Muscle of leg (tissue), 11 donors: ENCODE measurements around the gene SLC7A4. TPM values are rescaled to one million over a fixed set of nuclear protein-coding genes. Genes with fewer than 3 reads are reported as not detected.
"Not testable (repeated sequence)": the region's sequence is repeated elsewhere in the genome, so short reads cannot be mapped to it uniquely, and the experiment has no call there.

Experiments used
- DNase-seq: peaks from one replicate; pipeline ENCODE4 v3.0.0; 2013
- H3K27ac ChIP-seq: one replicate; pipeline ENCODE4 v1.5.1; 2013; ENCODE audit warnings: mild to moderate bottlenecking, low read length, control low read depth
- H3K27me3 ChIP-seq: one replicate; pipeline ENCODE4 v1.6.1; 2013; ENCODE audit warnings: low read length; ENCODE audit not compliant: control insufficient read depth, insufficient read depth
- H3K36me3 ChIP-seq: one replicate; pipeline ENCODE4 v1.6.1; 2013; ENCODE audit warnings: low read length; ENCODE audit not compliant: control insufficient read depth, insufficient read depth
- H3K4me1 ChIP-seq: one replicate; pipeline ENCODE4 v1.6.1; 2013; ENCODE audit warnings: low read length; ENCODE audit not compliant: control insufficient read depth, insufficient read depth
- H3K4me3 ChIP-seq: one replicate; pipeline ENCODE4 v1.5.1; 2013; ENCODE audit warnings: low read length, control low read depth
- H3K9me3 ChIP-seq: replicated peaks from 2 replicates; pipeline ENCODE4 v1.6.1; 2013; ENCODE audit warnings: low read depth, low read length; ENCODE audit not compliant: control insufficient read depth
- WGBS: methylation state at CpG from one replicate; pipeline ENCODE4 v1.1.5; 2013; ENCODE audit warnings: missing lambda C conversion rate; ENCODE audit not compliant: insufficient coverage; 5-methylcytosine and 5-hydroxymethylcytosine counted together
- polyA plus RNA-seq, 8 donors: library from polyadenylated mRNA; unstranded; fragments of 120-200 nt; gene quantifications; one replicate each; pipeline versions ENCODE4 v1.2.1 to v1.2.3, GENCODE V29; 2013; ENCODE audit warnings: inconsistent platforms in 1 of 8, low replicate concordance in 1 of 8; ENCODE audit not compliant: insufficient read length in 8 of 8, insufficient read depth in 1 of 8
- total RNA-seq: library from RNA; stranded (reverse); fragments of 120-200 nt; gene quantifications from one replicate; pipeline ENCODE4 v1.2.4, GENCODE V29; 2013

The SLC7A4 gene
- total and polyA plus RNA-seq, 9 donors: 0.13 to 2.5 (median 0.89) TPM

- H3K36me3 ChIP-seq: no peaks in the 10 kb centered on the region
- no peaks in the 10 kb centered on the region for H3K27me3 ChIP-seq
- H3K4me1 ChIP-seq: peaks cover 39% of the 10 kb centered on the region
- WGBS: 68% methylated on average over 4 of the region's 4 CpGs
- DNase-seq: no peak
- no peak overlapping the region for H3K27ac ChIP-seq
- no peak overlapping the region for H3K4me3 ChIP-seq
- H3K9me3 ChIP-seq: no peaks in the 10 kb centered on the region
Measured at GRCh38 chr22:21041937-21042336, 9.6 kb upstream of the SLC7A4 start.

GRCh38 chr22:21039158-21039557 lies 6.8 kb upstream of the SLC7A4 start:
- not testable (repeated sequence) for H3K4me3 ChIP-seq, H3K27ac ChIP-seq, H3K9me3 ChIP-seq, H3K27me3 ChIP-seq, H3K36me3 ChIP-seq, DNase-seq
- H3K4me1 ChIP-seq: peaks cover 18% of the 10 kb centered on the region
- no CpG with 5 or more reads among the region's 5 CpGs for WGBS

GRCh38 chr22:21038405-21038804 lies 6.0 kb upstream of the SLC7A4 start:
- peak; percentile 63 for DNase-seq
- no peaks in the 10 kb centered on the region for H3K9me3 ChIP-seq
- H3K27me3 ChIP-seq: peaks cover under 1% of the 10 kb centered on the region
- peaks cover 10% of the 10 kb centered on the region for H3K4me1 ChIP-seq
- WGBS: no CpG with 5 or more reads among the region's 2 CpGs
- no peak overlapping the region for H3K27ac ChIP-seq
- H3K36me3 ChIP-seq: no peaks in the 10 kb centered on the region
- H3K4me3 ChIP-seq: no peak overlapping the region

- Histone ChIP-seq H3K9me3 (no peaks in the 10 kb centered on the region), H3K27me3 (peaks cover 21% of the 10 kb centered on the region), H3K4me1 (peaks cover 22% of the 10 kb centered on the region), H3K4me3 (no peak overlapping the region), H3K36me3 (no peaks in the 10 kb centered on the region), H3K27ac (no peak overlapping the region)
- no peak for DNase-seq
- no CpG with 5 or more reads among the region's 3 CpGs for WGBS
Measured at GRCh38 chr22:21034989-21035388, 2.6 kb upstream of the SLC7A4 start.

- no CpG with 5 or more reads among the region's 3 CpGs for WGBS
Measured at GRCh38 chr22:21033895-21034294, 1.5 kb upstream of the SLC7A4 start.

GRCh38 chr22:21032868-21033688 lies 717 bp upstream of the SLC7A4 start:
- Histone ChIP-seq H3K4me1 (peaks cover 33% of the 10 kb centered on the region), H3K9me3 (no peaks in the 10 kb centered on the region), H3K4me3 (no peak overlapping the region), H3K27me3 (peaks cover 21% of the 10 kb centered on the region), H3K27ac (no peak overlapping the region), H3K36me3 (peaks cover 5% of the 10 kb centered on the region)
- 80% methylated on average over 6 of the region's 12 CpGs for WGBS
- no peak for DNase-seq

More at GRCh38 chr22:21033895-21034294, 1.5 kb upstream of the SLC7A4 start:
- no peak for DNase-seq
- Histone ChIP-seq H3K36me3 (no peaks in the 10 kb centered on the region), H3K4me3 (no peak overlapping the region), H3K27ac (no peak overlapping the region), H3K27me3 (peaks cover 21% of the 10 kb centered on the region), H3K4me1 (peaks cover 26% of the 10 kb centered on the region), H3K9me3 (no peaks in the 10 kb centered on the region)

GRCh38 chr22:21031545-21032036 lies 770 bp downstream of the SLC7A4 start:
- Histone ChIP-seq H3K36me3 (peaks cover 5% of the 10 kb centered on the region), H3K4me3 (no peak overlapping the region), H3K27ac (no peak overlapping the region), H3K9me3 (no peaks in the 10 kb centered on the region), H3K27me3 (peaks cover 21% of the 10 kb centered on the region), H3K4me1 (peaks cover 43% of the 10 kb centered on the region)
- DNase-seq: no peak
- 88% methylated on average over 13 of the region's 18 CpGs for WGBS

- Histone ChIP-seq H3K27me3 (peaks cover 21% of the 10 kb centered on the region), H3K9me3 (no peaks in the 10 kb centered on the region), H3K36me3 (peaks cover 10% of the 10 kb centered on the region), H3K4me1 (peaks cover 50% of the 10 kb centered on the region), H3K27ac (no peak overlapping the region), H3K4me3 (no peak overlapping the region)
- WGBS: 91% methylated on average over 38 of the region's 40 CpGs
- DNase-seq: no peak
Measured at GRCh38 chr22:21030621-21031544, 1.5 kb downstream of the SLC7A4 start.

GRCh38 chr22:21030032-21030431 lies 2.3 kb downstream of the SLC7A4 start:
- Histone ChIP-seq H3K27me3 (peaks cover 21% of the 10 kb centered on the region), H3K9me3 (no peaks in the 10 kb centered on the region), H3K27ac (no peak overlapping the region), H3K36me3 (peaks cover 14% of the 10 kb centered on the region), H3K4me1 (peaks cover 50% of the 10 kb centered on the region), H3K4me3 (no peak overlapping the region)
- DNase-seq: no peak
- 88% methylated on average over 15 of the region's 15 CpGs for WGBS

- WGBS: 52% methylated on average over 12 of the region's 12 CpGs
- Histone ChIP-seq H3K36me3 (peaks cover 14% of the 10 kb centered on the region), H3K4me1 (peaks cover 50% of the 10 kb centered on the region), H3K4me3 (no peak overlapping the region), H3K27ac (no peak overlapping the region), H3K27me3 (peaks cover 21% of the 10 kb centered on the region), H3K9me3 (no peaks in the 10 kb centered on the region)
- DNase-seq: no peak
Measured at GRCh38 chr22:21029486-21030025, 2.8 kb downstream of the SLC7A4 start.
